AG04450 (cell line): ENCODE data around the gene NDUFS4. TPM values are rescaled to one million over a fixed set of nuclear protein-coding genes. Genes with fewer than 3 reads are reported as not detected.

Experiments
- CTCF ChIA-PET: fragments of 300-600, 350-600 bp; formaldehyde crosslinking; extraction: SDS; loops from one replicate; lab custom pipeline; 2022; ENCODE audit warnings: antibody characterized with exemption, inconsistent platforms; lab: Charles Lee
- POLR2A ChIA-PET: fragments of 350-600 bp; formaldehyde crosslinking; extraction: SDS; loops from one replicate; lab custom pipeline; 2021; ENCODE audit warnings: antibody characterized with exemption, inconsistent platforms; lab: Yijun Ruan, JAX
- DNase-seq: peaks from one replicate; pipeline ENCODE4 v3.0.0-alpha.2; 2011; ENCODE audit warnings: low read depth, low spot score
- H3K27ac ChIP-seq: one replicate; pipeline ENCODE4 v1.5.1; 2012; ENCODE audit warnings: low read depth, low read length, control low read depth
- H3K27me3 ChIP-seq: one replicate; pipeline ENCODE4 v1.6.0; 2012; ENCODE audit warnings: low read length; ENCODE audit not compliant: control insufficient read depth, insufficient read depth
- H3K4me3 ChIP-seq: 2 replicates; pipeline ENCODE4 v1.5.1; 2011; ENCODE audit warnings: mild to moderate bottlenecking, low read depth, low read length, control low read depth
- H3K9me3 ChIP-seq: 2 replicates; pipeline ENCODE4 v1.5.1; 2012; ENCODE audit warnings: low read length; ENCODE audit not compliant: control insufficient read depth, insufficient read depth
- CTCF ChIP-seq: IDR thresholded peaks from 2 replicates; pipeline ENCODE4 v1.5.1; 2011; ENCODE audit warnings: low read depth, low read length, control low read depth, inconsistent platforms
- polyA plus RNA-seq: library from polyadenylated mRNA; depleted of rRNA; stranded (reverse); fragments of >200 nt; gene quantifications from 2 replicates; pipeline ENCODE4 v1.2.3, GENCODE V29; 2011

Gene NDUFS4
- polyA plus RNA-seq, 1 experiment: 201 TPM

GRCh38 chr5:53549792-53550191, 10.6 kb upstream of the NDUFS4 start:
- no peak for TF ChIP-seq CTCF
- ChIA-PET POLR2A (no interaction called here), CTCF (no interaction called here)
- H3K9me3 ChIP-seq: no peaks in the 10 kb centered on the region
- no peak for DNase-seq
- H3K27me3 ChIP-seq: no peaks in the 10 kb centered on the region
- no peak overlapping the region for H3K4me3 ChIP-seq
- no peak overlapping the region for H3K27ac ChIP-seq

- ChIA-PET CTCF (no interaction called here), POLR2A (no interaction called here)
- Histone ChIP-seq H3K27ac (no peak overlapping the region), H3K27me3 (no peaks in the 10 kb centered on the region), H3K9me3 (no peaks in the 10 kb centered on the region), H3K4me3 (no peak overlapping the region)
- TF ChIP-seq CTCF: no peak
- no peak for DNase-seq
Measured at GRCh38 chr5:53552561-53552960, 7.9 kb upstream of the NDUFS4 start.

GRCh38 chr5:53554444-53554843, 6.0 kb upstream of the NDUFS4 start:
- no peak for DNase-seq
- no peak for TF ChIP-seq CTCF
- POLR2A ChIA-PET: no interaction called here
- Histone ChIP-seq H3K27ac (no peak overlapping the region), H3K9me3 (no peaks in the 10 kb centered on the region), H3K4me3 (no peak overlapping the region), H3K27me3 (no peaks in the 10 kb centered on the region)
- CTCF ChIA-PET: no interaction called here

GRCh38 chr5:53555160-53555559, 5.3 kb upstream of the NDUFS4 start:
- Histone ChIP-seq H3K27me3 (no peaks in the 10 kb centered on the region), H3K27ac (no peak overlapping the region), H3K4me3 (no peak overlapping the region), H3K9me3 (no peaks in the 10 kb centered on the region)
- no peak for TF ChIP-seq CTCF
- DNase-seq: no peak
- ChIA-PET CTCF (no interaction called here), POLR2A (no interaction called here)

GRCh38 chr5:53556001-53556400, 4.4 kb upstream of the NDUFS4 start:
- H3K27ac ChIP-seq: no peak overlapping the region
- H3K4me3 ChIP-seq: no peak overlapping the region
- no peaks in the 10 kb centered on the region for H3K9me3 ChIP-seq
- CTCF ChIA-PET: no interaction called here
- no peak for DNase-seq
- TF ChIP-seq CTCF: no peak
- no peaks in the 10 kb centered on the region for H3K27me3 ChIP-seq
- POLR2A ChIA-PET: no interaction called here
